GM12892 (cell line): ENCODE data around the gene CCNG1.

Experiments
- POLR2A ChIP-seq: IDR thresholded peaks from 2 replicates; pipeline ENCODE4 v1.6.1; 2011; ENCODE audit warnings: low read depth, low read length, control low read depth
- POLR2AphosphoS5 ChIP-seq: IDR thresholded peaks from 2 replicates; pipeline ENCODE4 v1.6.1; 2011; ENCODE audit warnings: low read depth, low read length, control low read depth
- TAF1 ChIP-seq: IDR thresholded peaks from 2 replicates; pipeline ENCODE4 v1.6.1; 2011; ENCODE audit warnings: low read depth, mild to moderate bottlenecking, control low read depth, low read length, borderline replicate concordance

- no peak for TF ChIP-seq POLR2AphosphoS5
- no peak for TF ChIP-seq POLR2A
- TF ChIP-seq TAF1, result no peak
Observed at GRCh38 chr5:163444526-163444925, 7.1 kb downstream of the CCNG1 start.
